NCI-H146 treated with DMSO at 0.1 percent for 48 hours (cell line): Measurements from ENCODE around the gene CALN1.
A peak's percentile ranks its signal among the peaks of the same experiment; 100 is the strongest.
"Not testable (repeated sequence)": the region's sequence is repeated elsewhere in the genome, so short reads cannot be mapped to it uniquely, and the experiment has no call there.

Experiments
- DNase-seq: peaks from one replicate; lab custom pipeline; 2025; ENCODE audit not compliant: unreplicated experiment; lab: John Stamatoyannopoulos, UW

CALN1 gene

DNA sequence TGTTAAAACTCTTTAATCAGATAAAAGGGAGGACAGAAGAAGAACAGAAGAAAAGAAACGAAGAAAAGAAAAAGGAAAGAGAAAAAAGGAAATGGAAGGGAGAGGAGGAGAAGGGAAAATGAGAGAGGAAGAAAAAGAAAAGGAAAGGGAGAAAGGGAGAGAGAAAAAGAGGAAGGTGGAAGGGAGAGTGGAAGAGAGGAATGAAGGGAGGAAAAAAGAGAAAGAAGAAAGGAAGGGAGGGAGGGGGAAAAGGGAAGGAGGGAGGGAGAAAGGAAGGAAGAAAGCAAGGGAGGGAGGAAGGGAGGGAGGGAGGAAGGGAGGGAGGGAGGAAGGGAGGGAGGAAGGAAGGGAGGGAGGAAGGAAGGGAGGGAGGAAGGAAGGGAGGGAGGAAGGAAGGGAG lies 305.7 kb downstream of the CALN1 start:
- DNase-seq = no peak

DNA sequence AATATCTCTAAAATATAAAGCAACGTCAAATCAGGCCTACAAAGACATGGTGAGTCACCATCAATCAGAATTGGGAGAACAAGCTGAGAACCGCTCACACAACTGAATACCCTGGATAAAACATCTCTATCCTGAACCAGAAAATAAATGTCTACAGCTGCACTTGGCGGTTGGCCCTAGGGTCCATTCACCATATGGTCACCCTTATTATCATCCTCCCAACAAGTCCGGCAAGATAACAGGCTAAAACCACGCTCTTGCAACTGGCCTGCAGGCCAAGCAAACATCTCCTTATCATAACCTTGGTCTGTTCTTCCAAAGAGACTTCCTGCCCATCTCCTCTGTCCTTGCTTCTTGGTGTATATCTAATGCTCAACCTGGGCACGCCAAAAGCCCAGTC lies 310.7 kb downstream of the CALN1 start:
- DNase-seq = no peak

DNA sequence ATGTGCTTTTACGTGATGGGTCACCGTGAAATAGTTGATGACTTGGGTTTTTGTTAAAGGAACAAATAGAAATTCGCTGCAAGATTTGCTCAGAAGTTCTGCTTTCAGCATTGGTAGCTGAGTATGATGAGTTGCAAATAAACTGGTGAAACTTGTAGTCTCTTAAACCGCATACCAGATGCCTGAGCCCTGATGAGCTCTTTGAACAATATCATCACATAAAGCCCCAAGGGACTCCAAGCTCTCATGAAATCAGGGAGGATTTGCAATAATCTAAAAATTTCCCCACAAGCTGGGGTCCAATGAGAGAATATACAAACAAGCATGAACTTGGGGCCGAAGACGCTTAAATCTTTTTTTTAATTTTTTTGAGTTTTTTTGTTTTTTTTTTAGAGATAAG lies 312.4 kb downstream of the CALN1 start:
- DNase-seq = no peak

DNA sequence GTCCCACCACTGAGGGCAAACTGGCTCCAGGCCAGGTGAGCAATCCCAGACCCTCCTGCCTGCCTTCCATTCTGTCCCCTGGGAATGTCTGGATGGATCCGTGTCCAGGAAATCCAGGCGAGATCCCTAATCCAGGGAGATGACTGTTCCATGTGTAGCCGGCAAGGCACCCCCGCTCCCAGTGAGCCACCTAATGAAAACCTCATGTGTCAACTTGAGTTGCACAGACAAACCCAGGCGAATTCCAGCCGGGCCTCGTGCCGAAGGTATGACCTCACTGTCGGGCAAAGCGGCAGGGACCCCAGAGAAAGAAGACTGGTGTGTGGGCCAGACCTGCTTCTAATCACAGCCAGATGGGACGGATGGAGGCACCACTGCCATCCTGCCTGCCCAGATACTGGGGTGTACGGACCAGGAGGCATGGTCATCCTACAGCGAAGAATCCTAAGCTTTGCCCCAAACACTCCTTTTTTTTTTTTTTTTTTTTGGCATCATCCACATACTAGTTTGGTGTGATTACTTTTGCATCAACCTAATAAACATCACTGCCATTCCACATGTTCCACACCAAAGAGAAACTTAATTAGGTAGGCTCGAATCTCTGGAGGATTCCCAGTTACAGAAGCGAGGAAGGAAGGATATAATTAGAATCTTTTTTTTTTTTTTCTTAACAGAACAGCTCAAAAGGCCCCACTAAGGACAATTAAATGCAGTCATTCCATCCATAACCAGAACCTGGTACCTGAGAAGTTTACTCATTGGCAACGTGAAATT lies 313.1 kb downstream of the CALN1 start:
- no peak for DNase-seq

DNA sequence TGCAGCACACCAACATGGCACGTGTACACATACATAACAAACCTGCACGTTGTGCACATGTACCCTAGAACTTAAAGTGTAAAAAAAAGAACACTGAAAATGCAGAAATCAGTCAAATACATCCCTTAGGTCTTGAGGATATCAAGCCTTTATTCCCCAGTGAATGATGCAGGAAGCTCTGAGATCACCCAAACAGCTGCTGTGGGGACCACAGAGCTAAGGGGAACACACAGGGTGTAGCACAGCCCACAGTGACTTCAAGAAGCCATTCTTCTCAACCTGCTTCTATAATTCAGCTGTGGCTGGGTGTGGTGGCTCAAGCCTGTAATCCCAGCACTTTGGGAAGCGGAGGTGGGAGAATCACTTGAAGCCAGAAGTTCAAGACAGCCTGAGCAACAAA lies 314.9 kb downstream of the CALN1 start:
- no peak for DNase-seq

DNA sequence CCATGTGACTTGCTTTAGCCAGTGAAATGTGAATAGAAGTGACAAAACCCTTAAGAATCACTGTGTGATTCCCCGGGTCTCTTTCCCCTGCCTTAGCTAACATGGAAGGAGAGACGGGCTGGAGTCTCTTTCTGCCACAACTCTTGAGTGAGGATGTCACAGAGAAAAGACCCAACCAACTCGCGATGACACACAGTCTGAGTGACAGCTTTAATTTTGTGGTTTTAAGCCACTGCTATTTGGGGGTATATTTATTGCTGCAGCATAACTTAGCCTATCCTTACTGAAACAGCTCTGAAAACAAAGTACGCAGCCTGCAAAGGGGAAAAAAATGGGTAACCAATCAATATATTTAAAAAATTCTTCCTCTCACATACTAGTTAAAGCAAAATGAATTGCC lies 319.4 kb downstream of the CALN1 start:
- DNase-seq = no peak

DNA sequence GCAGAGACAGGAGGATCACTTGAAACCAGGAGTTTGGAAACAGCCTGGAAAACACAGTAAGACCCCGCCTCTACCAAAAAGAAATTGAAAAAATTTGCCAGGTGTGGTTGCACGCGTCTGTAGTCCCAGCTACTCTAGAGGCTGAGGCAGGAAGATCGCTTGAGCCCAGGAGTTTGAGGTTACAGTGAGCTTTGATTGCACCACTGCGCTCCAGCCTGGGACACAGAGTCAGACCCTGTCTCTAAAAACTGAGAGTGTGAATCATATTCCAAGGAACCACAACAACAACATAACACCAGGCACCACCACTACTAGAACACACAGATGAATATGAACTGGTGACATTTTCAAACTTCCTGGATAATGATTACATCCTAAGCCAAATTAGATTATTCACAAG lies 324.2 kb downstream of the CALN1 start:
- DNase-seq = no peak

DNA sequence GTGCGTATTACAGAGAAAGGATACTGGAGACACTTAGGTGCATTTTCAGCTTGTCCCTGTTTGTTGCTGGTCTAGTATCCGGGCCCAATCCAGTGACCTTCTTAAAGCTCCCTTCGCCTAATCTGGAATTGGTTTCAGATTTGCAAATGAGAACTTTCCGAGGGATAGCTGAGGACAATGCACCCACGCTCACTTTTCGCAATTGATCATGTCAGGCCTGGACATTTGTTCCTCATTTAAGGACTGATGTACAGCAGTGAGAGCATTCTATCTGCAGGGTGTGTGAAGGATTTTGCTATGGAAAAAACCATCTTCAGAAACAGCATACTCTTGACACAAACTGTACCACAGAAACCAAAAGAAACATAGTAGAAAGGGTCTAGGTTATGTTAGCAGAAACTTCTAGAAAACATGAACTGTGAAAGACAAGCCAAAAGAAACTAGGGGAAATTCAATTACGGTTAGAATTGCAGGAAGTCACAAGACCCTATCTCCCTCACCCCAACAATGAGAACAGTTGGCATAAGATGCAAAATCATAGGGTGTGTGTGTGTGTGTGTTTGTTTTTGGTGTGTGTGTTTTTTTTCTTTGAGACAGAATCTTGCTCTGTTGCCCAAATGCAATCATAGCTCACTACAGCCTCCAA lies 331.1 kb downstream of the CALN1 start:
- no peak for DNase-seq

DNA sequence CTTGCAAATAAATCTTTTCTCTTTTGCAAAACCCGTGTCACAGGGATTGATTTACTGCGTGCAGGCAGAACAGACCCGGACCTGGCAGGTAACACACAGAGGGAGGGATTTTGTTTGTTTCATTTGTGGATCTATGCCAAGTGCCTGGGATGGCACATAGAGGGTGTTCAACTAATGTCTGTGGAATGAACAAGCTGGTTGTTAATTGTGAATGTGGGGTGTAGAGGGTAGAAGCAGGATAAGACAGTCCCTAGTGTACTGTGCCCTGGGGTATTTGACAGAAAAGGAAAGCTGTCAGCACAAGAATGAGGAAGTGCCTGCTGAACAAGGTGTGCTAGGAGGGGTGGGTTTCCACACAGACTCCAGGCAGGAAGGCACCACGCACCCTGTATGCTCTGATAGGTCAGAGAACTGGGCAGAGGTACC lies 331.8 kb downstream of the CALN1 start:
- no peak for DNase-seq

DNA sequence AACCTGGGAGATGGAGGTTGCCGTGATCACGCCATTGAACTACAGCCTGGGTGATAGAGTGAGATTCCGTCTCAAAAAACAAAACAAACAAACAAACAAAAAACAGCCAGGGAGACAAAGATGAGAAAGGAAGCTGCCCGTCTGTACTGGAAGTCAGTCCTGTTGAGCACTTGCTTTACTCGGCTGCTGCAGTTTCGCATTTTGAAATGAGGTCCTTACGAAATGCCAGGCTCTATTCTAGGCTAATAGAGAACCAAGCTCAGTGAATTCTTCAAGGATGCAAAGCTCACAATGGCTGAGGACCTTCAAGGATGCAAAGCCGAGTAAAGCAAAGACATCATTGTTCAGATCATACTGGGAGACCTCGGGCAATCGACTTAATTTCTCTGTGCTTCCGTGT lies 333.3 kb downstream of the CALN1 start:
- no peak for DNase-seq

DNA sequence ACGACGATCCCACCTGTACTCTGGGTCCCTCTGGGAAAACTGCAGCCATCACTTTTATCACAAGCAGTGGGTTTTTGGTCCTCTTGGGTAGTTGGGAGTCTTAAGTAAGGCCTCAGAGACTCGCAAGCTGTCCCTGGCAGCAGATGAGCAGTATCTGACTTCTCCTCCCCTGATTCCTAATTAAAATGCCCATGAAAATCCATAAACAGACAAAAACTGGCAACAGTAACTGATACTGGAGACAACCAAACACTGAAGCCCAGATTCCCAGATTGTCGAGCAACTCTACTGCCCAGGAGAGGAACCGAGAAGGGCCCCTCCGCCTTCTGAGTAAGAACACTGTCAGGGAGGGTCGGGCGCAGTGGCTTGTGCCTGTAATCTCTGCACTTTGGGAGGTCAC lies 333.8 kb downstream of the CALN1 start:
- no peak for DNase-seq

DNA sequence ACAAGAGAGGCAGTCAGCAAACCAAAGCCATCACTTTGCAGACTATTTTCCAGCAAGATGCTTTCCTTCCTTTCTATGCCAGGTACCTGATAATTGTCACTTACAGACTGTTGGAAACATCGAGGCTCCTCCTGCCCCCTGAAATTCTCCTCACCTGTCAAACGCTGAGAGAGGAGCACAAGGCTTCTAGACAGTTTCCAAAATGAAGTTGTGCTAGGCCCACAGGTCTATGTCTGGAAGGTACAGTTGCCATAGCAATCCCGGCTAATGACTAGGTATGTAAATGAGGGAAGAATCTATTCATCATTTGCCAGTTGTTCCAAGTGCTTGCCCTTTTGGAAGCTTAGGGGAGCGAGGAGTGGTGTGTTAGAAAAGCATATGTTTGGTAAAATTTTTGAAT lies 334.4 kb downstream of the CALN1 start:
- DNase-seq = no peak

DNA sequence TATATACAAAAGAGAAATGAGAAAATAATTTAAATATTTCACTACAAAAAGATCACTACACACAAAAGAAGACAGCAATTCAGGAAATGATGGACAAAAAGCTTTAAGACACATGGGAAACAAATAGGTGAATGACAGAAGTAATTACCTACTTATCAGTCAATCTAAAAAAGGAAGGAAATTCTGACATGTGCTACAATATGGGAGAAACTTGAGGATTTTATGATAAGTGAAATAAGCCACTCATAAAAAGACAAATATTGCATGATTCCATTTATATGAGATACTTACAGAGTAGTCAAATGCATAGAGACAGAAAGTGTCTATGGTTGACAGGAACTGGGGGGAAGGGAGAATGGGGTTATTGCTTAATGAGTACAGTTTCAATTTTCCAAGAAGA lies 339.2 kb downstream of the CALN1 start:
- DNase-seq = no peak

DNA sequence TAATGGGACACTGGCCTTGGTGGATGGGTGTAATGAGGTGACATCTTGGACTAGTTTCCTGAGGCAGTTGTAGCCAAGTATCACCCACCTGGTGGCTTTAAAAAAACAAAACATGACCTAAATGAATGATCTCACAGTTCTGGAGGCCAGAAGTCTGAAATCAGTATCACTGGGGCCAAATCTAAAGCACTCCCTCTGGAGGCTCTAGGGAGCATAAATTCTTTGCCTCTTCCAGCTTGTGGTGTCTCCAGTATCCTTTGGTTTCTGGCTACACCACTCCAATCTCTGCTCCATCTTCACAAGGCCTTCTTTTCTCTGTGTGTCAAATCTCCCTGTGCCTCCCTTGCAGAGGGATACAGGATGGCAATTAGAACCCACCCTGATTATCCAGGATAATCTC lies 342.9 kb downstream of the CALN1 start:
- peak; percentile 9 for DNase-seq

DNA sequence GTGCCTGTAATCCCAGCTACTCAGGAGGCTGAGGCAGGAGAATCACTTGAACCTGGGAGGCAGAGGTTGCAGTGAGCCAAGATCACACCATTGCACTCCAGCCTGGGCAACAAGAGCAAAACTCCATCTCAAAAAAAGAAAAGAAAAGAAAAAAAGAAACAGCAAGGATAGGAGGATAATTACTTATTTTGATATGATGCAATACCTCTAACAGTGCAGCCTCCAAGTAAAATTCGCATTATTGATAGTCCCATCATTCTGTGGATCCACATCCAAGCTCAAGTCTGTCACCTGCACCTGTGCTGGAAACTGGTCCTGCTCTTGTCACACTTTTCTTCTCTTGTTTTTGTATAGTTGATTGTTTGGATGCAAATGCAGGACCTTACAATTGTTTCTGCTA lies 346.4 kb downstream of the CALN1 start:
- DNase-seq = not testable (repeated sequence)

DNA sequence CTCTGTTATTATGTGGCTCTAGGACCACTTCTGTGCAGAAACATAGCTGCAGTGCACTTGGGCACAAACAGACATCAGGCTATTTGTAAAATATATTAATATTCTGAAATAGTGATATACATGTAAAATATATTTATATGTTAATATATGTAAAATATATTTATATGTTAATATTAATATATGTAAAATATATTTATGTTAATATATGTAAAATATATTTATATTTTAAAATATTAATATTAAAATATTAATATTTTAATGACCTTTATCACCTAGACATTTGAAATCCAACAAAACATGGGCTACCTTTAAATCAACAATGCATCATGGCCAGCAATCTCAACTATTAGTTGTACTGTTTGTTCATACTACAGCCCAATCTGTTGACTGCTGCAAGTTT lies 347.2 kb downstream of the CALN1 start:
- DNase-seq = no peak

DNA sequence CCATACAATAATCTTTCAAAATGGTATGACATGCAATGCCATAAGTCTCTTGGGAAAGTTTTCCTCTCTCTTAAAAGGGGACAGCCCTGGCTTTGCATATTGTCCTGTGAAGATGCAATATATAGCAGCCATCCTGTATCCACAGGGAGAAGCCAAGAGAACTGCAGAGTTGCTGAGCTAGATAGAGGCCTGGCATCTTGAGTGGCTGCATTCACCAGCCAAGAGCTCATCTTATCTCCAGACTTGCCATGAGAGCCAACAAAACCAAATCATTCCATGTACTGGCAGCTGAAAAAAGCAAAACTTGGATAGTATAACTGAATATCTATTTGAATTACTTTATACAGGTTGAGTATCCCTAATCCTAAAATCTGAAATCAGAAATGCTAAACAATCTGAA lies 348.8 kb downstream of the CALN1 start:
- no peak for DNase-seq

DNA sequence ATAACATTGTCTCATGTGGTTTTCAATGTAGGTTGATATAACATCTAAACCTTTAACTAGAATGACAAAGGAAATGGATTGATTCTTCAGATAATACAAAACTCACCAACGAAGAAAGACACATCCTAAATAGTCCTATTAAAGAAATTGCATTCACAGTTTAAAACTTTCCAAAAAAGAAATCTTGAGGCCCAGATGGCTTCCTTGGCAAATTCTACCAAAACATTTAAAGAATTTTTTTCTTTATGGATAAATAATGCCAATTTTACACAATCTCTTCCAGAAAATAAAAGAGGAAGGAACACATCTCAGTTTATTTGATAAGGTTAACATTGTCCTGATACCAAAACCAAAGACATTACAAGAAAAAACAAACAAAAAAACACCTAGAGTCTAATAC lies 349.5 kb downstream of the CALN1 start:
- DNase-seq = no peak

DNA sequence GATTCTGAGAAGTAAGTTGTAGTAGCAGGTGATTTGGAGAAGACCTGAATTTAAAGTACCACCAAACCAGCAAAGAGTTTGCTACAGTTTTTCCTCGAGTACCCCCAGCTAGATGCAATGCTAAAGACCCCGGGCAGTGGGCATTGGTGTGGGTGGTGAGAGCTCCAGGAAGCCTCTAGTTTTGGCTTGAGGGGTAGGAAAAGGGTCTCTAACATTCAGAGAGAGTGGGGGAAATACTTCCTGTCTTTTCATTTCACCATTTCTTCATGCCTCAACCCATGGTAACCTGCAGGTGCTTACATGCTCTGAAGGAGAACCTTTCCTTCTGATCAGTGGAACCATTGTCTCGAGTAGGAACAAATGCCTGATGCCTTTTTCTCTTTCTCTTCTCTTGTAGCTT lies 352.2 kb downstream of the CALN1 start:
- DNase-seq = no peak

DNA sequence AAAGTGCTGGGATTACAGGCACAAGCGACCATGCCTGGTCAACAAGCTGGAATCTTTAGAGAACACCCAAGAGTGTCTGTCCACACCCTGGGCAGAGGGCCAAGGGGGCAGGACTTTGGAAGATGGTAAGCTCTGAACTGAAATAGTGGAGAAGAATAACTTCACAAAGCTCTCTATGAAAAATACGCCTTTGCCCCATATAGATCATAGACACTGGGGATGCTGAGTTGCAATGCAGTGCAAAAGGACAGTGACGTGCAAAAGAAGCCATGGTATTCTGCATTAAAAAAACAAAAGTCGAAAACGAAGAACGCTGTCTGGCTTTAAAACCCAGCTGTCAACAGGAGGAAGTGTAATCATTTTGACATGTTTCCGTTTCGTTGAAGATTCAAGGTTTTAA lies 353.6 kb downstream of the CALN1 start:
- DNase-seq = no peak

DNA sequence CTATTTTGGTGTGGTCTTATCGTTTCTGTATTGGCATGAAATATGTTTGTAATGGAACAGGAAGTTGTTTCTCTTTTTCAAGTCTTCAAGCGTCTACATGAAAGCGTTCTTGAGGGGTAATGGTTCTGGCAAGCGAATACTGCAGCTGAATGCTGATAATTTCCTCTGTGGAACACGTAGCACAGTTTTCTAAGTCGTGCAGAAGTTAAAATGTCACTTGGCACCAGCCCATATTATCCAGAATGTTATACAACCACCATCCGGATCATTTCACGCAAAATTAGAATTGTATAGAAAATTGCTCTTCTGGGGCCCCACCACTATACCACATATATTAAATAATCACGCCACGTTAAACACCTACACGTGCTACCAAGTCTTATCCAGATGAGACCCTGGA lies 354.3 kb downstream of the CALN1 start:
- no peak for DNase-seq

DNA sequence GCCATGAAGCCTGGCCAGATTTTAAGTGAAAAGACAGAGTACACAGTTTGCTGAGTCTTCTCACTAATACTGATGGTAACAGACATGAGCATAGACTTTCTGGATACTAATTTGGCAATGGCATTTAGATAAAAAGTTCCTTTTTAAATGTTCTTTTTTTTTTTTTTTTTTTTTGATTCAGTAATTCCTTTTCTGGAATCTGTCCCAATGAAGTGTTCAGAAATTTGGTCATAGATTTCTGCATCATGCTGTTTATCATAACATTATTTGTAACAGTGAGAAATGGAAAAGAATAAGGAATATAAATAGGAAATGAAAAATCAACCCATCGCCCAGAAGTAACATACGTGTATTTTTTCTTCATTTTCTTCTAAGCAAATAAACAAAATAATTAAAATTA lies 354.9 kb downstream of the CALN1 start:
- no peak for DNase-seq

DNA sequence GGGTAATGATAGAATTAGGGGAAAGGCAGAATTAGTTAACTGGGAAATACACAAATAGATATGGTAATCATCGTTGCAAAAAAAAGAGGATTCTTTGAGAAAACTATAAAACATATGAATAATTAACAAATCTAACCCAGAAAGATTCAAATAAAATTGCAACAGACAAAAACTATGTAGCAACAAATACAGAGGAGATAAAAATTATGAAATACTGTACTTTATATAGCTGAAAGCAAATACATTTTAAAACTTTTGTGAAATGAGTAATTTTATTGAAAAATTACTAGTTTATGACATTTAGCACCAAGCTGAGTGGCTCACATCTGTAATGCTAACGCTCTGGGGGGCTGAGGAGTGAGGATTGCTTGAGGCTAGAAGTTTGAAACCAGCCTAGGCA lies 356.7 kb downstream of the CALN1 start:
- DNase-seq = no peak
